IPS-NIHi7 (cell line): ENCODE results near the gene MATCAP1.

ENCODE experiments used
- DNase-seq: peaks from one replicate; pipeline ENCODE4 v3.0.0; 2012; ENCODE audit warnings: mixed read lengths; ENCODE audit errors: extremely low spot score

The MATCAP1 gene

DNA sequence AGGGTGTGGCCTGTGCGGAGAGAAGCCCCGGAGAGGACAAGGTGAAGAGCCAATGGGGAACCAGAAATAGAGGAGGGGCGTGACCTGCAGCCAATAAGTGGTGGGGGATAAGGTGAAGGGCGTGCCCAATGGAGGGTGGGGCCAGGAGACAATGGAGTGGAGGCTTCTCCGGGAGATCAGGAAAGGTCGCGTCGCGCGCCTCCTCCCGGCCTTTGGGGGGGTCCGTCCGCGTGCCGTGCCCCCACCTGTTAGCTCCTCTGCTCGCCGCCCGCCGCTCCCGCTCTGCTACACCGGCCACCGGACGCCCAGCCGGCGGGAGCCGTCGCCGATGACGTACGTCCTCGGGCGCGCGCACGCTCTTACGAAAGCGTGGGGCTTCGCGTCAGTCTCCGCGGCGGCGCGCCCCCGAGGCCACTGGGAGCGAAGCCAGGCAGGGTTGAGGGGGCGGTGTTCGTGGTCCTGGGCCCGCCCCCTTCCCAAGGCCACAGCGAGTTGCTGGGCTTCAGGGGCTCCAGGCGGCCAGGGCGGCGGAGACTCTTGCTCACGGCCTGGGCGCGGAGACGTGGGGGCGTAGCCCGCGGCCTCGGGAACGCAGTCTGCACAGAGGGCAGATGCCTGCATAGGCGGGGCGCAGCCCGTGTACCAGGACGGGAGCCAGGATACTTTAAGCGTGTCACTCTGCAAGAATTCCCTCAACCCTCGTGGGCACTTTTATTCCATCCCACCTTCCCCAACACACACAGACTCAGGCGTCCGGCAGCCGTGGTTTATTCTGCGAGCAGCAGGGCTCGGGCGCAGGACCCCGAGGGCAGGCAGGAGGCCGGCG, at the start of gene MATCAP1:
Gene MATCAP1 (minus strand): TSS at position 337 of the 826 bp plus-strand sequence. CDS start 3,353 bp downstream, outside the sequence.
- DNase-seq: peak; percentile 98

GRCh38 chr16:67230809-67231660, 47.3 kb upstream of the MATCAP1 start:
- DNase-seq: no peak

- DNase-seq: no peak
Observed at GRCh38 chr16:67229906-67230808, 46.4 kb upstream of the MATCAP1 start.

DNA sequence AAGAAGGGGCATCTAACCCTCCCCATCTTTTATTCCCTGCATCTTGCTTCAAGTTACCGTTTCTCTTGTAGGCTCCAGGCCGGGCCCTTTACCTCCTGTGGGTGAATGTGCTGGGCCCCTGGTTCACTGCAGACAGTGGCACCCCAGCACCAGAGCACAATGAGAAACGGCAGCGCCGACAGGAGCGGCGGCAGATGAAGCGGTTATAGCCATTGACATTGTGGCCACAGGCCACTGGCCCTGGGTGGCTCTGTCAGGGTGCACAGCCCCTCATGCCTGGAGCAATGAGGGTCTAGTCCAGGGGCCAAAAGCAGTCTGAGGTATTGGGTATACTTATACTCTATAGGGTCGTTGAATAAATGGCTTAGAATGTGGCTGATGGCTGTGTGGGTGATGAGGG, 45.1 kb upstream of the MATCAP1 start:
- DNase-seq: no peak

DNA sequence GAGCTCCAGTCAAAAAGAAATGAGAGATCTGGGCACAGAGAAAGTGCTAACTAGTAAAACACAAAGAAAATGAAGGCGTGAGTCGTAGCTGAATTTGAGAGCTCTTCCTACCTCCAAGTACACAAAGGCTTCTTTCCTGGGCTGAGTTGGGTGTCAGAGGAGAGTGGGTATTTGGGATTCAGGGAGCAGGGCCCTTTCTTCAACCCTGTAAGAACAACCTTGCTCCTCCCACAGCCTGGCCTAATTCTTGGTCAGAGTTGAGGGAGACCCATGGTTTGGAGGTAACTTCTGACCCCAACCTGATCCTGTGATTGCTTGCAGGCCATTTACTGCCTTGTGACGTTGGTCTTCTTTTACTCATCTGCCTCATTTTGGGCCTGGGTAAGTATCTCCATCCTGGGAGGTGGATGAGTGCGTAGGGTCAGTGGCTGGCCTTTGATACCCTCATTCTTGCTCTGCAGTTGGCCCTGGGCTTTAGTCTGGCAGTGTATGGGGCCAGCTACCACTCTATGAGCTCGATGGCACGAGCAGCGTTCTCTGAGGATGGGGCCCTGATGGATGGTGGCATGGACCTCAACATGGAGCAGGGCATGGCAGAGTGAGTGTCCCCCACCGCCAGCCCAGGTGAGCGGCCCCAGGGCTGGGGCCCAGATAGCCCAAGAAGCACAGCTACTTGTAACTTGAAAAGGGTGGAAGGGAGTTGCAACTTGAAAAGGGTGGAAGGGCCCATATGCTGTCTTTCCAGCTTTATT, 44.4 kb upstream of the MATCAP1 start:
- no peak for DNase-seq

DNA sequence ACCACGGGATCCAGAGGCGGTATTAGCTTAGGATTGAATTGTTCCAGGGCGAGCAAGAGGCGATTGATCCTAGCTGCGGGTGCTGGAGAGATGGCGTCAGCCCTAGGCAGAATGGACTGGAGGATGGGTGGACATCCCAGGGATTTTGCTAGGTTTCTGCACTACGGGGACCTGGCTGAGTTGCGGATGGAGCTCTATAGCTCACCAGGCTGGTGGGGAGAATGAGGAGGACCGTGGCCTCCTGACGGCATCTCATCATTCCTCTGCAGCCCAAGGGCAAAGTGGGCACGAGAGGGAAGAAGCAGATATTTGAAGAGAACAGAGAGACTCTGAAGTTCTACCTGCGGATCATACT, 43.8 kb upstream of the MATCAP1 start:
- no peak for DNase-seq

DNA sequence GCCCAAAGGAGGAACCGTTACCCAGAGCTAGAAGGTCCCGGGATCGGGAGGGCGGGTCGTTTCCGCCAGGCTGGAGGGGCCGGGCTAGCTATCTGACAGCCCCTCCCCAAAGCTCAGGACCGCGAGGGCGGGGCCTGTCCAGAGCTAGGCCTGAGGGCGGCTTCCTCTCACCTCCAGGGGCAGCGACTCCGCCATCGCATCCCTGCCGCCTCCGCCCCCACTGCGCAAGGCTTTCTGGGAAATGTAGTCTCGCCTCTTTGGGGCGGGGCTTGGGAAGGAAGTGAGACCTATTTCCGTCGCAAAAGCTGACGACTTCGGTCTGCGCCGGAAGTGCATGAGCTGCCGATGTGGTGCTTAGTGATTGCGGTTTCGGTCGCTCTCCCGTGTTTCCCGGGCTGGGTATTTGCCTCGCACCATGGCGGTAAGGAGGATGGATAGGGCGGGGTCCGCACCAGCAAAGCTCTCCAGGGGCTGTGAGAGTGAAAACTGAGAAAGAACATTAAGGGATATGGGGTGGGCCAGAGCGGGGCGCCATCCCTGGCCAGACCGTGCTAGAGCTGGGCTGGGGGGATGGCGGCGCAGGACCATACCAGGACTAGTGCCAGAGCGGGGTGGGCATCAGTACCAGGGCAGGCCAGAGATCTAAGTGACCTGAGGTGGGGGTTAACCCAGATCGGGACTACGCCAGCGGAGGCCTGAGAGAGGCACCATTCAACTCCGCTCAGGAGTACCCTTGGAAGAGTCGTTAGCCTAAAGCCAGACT, 43.2 kb upstream of the MATCAP1 start, which contains the start of gene TMEM208:
Gene TMEM208 (plus strand): TSS at position 327 of the 763 bp plus-strand sequence. CDS start 89 bp downstream, at position 416.
- DNase-seq: peak; percentile 100

GRCh38 chr16:67226295-67226803, 42.6 kb upstream of the MATCAP1 start:
- DNase-seq: no peak

- no peak for DNase-seq
Observed at GRCh38 chr16:67223992-67224391, 40.2 kb upstream of the MATCAP1 start.

- DNase-seq: no peak
Observed at GRCh38 chr16:67216612-67217490, 33.1 kb upstream of the MATCAP1 start.

DNA sequence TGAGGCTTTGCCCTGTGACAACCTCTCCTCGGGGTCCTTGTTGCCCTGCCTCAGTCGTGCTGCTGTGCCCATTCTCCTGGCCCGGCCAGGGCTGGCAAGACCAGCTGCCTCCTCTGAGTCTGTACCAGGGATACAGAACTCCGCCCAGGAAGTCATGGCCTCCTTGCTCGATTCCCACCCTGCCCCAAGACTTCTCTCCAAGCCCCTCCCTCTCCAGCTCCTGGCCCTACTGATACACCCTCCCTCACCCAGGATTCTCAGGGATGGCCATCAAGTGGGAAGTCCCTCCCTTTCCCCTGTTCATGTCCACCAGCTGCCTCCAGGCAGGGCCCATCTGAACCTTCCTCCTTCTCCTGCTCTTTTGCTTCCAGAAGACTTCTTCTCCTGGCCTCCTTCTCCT, 31.9 kb upstream of the MATCAP1 start:
- peak; percentile 36 for DNase-seq

DNA sequence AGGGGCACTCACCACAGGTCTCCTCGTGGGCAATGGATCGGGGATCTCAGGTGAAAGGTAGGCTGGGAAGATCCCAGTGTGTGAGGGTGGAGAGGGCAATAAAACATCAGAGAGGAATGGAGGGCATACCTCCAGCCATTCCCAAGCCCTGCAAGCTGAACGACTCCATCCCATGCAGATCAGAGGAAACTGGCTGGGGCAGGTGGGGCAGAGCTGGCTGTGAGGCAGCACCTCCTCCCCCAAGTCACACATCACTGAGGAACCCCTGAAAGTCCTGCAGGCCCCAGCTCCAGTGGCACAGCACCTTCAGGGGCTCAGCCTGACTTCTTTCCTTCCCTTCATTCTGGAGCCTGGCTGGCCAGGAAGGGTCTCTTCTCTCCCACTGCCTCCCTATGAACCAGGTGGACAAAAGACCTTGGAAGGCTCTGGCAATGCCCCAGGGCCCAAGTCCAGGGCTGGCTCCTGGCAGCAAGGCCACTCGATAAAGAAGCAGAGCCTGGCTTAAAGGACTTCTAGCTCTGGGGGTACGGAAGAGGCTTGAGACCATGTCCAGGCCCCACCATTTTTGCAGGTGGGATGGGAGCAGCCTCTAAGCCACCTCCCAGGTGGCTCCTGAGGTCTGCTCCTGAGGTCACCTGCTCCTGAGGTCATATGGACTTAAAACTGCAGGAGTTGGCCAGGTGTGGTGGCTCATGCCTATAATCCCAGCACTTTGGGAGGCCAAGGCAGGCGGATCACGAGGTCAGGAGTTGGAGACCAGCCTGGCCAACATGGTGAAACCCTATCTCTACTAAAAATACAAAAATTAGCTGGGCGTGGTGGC, 29.6 kb upstream of the MATCAP1 start:
- no peak for DNase-seq

- DNase-seq: no peak
Observed at GRCh38 chr16:67212766-67213165, 29.0 kb upstream of the MATCAP1 start.

DNA sequence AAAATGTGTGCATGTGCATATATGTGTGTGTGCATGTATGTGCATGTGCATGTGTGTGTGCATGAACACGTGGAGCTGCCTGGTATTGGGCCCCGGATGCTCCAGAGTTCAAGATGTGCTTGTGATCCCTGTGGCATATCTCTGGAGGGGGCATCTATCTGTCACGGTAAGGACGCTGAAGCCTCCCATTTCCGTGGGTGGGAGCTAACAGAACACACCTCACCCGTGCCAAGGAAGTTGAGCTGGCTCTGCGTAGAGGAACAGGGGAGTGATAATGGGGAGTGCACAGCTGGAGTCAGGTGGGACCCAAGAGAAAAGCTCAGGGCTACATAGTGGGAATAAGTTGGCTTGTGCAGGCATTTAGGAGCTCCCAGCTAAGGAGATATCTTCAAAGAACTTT, 27.9 kb upstream of the MATCAP1 start:
- DNase-seq: no peak

DNA sequence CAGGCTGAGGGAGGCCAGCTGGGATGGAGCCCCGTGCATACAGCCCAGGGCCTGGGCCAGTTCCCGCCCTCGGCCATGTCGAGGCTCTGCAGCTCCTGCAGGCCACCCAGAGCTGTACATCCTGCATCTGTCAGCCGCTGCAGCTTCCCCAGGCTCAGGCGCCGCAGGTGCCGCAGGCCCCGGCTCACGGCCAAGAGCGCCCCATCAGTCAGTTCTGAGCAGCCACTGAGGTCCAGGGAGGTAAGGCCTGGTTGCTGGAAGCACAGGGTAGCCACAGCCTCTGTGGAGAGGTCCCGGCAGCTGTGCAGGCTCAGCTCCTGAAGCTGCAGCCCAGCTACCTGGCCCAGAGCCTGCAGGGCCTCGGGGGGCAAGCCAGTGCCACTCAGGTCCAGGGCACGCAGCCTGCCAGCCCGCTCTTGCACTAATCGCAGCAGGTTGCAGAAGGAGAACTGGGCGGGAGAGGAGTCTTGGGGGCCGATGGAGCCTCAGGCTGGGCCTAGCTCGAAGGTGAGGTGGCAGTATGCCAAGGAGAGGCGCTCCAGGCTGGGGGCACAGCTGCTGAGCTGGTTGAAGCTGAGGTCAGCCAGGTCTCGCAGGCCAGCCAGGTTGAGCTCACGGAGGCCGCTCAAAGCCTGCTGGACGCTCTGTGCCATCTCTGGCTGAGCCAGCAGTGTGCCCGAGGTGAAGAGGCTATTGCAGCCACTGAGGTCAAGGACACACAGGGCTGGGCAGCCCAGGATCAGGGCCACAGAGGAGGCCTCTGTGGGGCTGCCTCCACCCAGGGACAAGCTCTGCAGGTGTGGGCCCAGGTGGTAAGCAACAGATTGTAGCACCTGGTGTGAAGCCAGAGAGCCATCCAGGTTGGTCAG, 26.5 kb upstream of the MATCAP1 start:
- peak; percentile 22 for DNase-seq

- no peak for DNase-seq
Observed at GRCh38 chr16:67209565-67209964, 25.8 kb upstream of the MATCAP1 start.
